Calu3 (cell line): ENCODE measurements around the gene EMCN. TPM values are rescaled to one million over a fixed set of nuclear protein-coding genes. Genes with fewer than 3 reads are reported as not detected.

Source experiments
- BruUV-seq: library from RNA; stranded (reverse); fragments of 400-500 nt; replicated peaks from 2 replicates; lab custom pipeline; 2021; lab: Mats Ljungman, UMichigan
- CTCF ChIA-PET: fragments of 300-600 bp; sonication (Branson Sonifier 250); formaldehyde crosslinking; loops from one replicate; lab custom pipeline; 2022; ENCODE audit warnings: antibody characterized with exemption; lab: Charles Lee
- DNase-seq: peaks from one replicate; pipeline ENCODE4 v3.0.0; 2022
- H3K27ac Mint-ChIP-seq: one replicate; pipeline ENCODE4 v1.8.0; 2022; ENCODE audit warnings: mixed read lengths; ENCODE audit not compliant: unreplicated experiment
- H3K27me3 Mint-ChIP-seq: one replicate; pipeline ENCODE4 v1.8.0; 2022; ENCODE audit warnings: mixed read lengths; ENCODE audit not compliant: unreplicated experiment
- H3K36me3 Mint-ChIP-seq: one replicate; pipeline ENCODE4 v1.8.0; 2022; ENCODE audit warnings: mild to moderate bottlenecking, moderate library complexity, mixed read lengths; ENCODE audit not compliant: insufficient read depth, unreplicated experiment
- H3K4me1 Mint-ChIP-seq: one replicate; pipeline ENCODE4 v1.8.0; 2022; ENCODE audit warnings: mild to moderate bottlenecking, low read depth, mixed read lengths; ENCODE audit not compliant: unreplicated experiment
- H3K4me3 Mint-ChIP-seq: one replicate; pipeline ENCODE4 v1.8.0; 2022; ENCODE audit warnings: mild to moderate bottlenecking, low read depth, moderate library complexity, mixed read lengths; ENCODE audit not compliant: unreplicated experiment
- H3K9me3 Mint-ChIP-seq: one replicate; pipeline ENCODE4 v1.8.0; 2022; ENCODE audit warnings: low read depth, mixed read lengths; ENCODE audit not compliant: unreplicated experiment
- CTCF ChIP-seq: fragments of 200-600 bp; IDR thresholded peaks from one replicate; pipeline ENCODE4 v1.8.0; 2022; ENCODE audit warnings: antibody characterized with exemption; ENCODE audit not compliant: unreplicated experiment
- intact Hi-C: fragments of 100-400 bp; cut with micrococcal nuclease; formaldehyde crosslinking; loops from one replicate; pipeline ENCODE4 v1.10.0; 2022; ENCODE audit not compliant: unreplicated experiment
- total RNA-seq: library from RNA; stranded (reverse); gene quantifications from 2 replicates; pipeline ENCODE4 v1.2.3, GENCODE V29; 2022

The EMCN gene
- total RNA-seq, 1 experiment from 2014 or later: not detected

- H3K27ac Mint-ChIP-seq: no peak overlapping the region
- no peaks in the 10 kb centered on the region for H3K36me3 Mint-ChIP-seq
- intact Hi-C loops: no loop called here
- no peak for DNase-seq
- no peaks in the 10 kb centered on the region for H3K9me3 Mint-ChIP-seq
- no peak for TF ChIP-seq CTCF
- BruUV-seq: no TSS peak
- no peaks in the 10 kb centered on the region for H3K27me3 Mint-ChIP-seq
- CTCF ChIA-PET: no interaction called here
- H3K4me1 Mint-ChIP-seq: no peaks in the 10 kb centered on the region
- H3K4me3 Mint-ChIP-seq: no peak overlapping the region
These were observed 1.6 kb downstream of the EMCN start for GRCh38 chr4:100516225-100516624.

DNA sequence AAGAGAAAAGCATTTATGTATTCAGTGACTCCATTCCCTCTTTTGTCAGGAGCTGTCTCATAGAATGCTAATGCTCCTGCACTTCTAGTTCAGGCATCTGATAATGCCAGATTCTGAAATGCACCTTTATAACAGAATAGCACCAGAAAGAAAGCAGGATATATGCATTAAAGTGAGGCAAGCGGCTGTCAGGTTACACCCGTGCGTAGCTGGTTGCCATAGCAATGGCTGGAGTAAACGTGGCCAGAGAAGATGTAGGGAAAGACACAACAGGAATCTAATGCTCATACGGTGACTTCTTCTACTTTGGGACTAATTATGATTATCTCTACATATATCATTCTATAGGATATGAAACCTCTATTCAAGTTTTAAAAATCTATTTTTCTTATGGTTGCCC lies 5.9 kb downstream of the EMCN start:
- Mint-ChIP-seq H3K27ac (no peak overlapping the region), H3K4me1 (no peaks in the 10 kb centered on the region), H3K4me3 (no peak overlapping the region), H3K27me3 (no peaks in the 10 kb centered on the region), H3K36me3 (no peaks in the 10 kb centered on the region), H3K9me3 (no peaks in the 10 kb centered on the region)
- TF ChIP-seq CTCF: no peak
- DNase-seq: no peak
- intact Hi-C loops: no loop called here
- CTCF ChIA-PET: no interaction called here
- BruUV-seq: no TSS peak

- Mint-ChIP-seq H3K4me1 (no peaks in the 10 kb centered on the region), H3K27ac (no peak overlapping the region), H3K36me3 (no peaks in the 10 kb centered on the region), H3K27me3 (no peaks in the 10 kb centered on the region), H3K9me3 (no peaks in the 10 kb centered on the region), H3K4me3 (no peak overlapping the region)
- CTCF ChIA-PET: no interaction called here
- no peak for DNase-seq
- no TSS peak for BruUV-seq
- intact Hi-C loops: no loop called here
- no peak for TF ChIP-seq CTCF
These were observed 7.3 kb downstream of the EMCN start for GRCh38 chr4:100510551-100510950.

DNA sequence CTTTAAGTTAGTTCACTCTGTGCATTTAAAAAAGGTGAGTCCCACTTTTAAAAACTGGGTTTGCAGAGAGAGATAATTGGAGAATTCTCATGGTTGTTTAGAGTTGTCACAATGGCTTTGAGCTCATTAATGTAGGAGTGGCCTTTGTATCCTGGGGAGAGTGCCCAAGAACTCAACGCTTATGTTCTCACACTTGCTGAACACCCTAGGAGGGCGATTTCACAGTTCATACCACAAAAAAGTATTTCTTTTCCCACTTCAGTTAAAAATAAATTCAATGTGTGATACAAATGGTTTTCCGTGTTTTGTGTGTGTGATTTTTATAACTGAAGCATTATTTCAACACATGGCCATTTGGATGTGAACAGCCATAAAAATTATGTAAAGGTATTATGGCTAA lies 8.4 kb downstream of the EMCN start:
- CTCF ChIA-PET: no interaction called here
- Mint-ChIP-seq H3K27me3 (no peaks in the 10 kb centered on the region), H3K9me3 (no peaks in the 10 kb centered on the region), H3K36me3 (no peaks in the 10 kb centered on the region), H3K27ac (no peak overlapping the region), H3K4me1 (no peaks in the 10 kb centered on the region), H3K4me3 (no peak overlapping the region)
- TF ChIP-seq CTCF: no peak
- BruUV-seq: no TSS peak
- no peak for DNase-seq
- intact Hi-C loops: no loop called here
